PC-3 (cell line): Measurements from ENCODE around the gene FAM131A. TPM values are rescaled to one million over a fixed set of nuclear protein-coding genes. Genes with fewer than 3 reads are reported as not detected.

ENCODE experiments used
- ATAC-seq: fragments of 200-7000 bp; cut with Tn5 transposase; 2 replicates; pipeline ENCODE4 v1.9.1; 2020; ENCODE audit warnings: mild to moderate bottlenecking, moderate library complexity
- BruUV-seq: library from RNA; stranded (reverse); fragments of 400-500 nt; replicated peaks from 2 replicates; lab custom pipeline; 2021; lab: Mats Ljungman, UMichigan
- CTCF ChIA-PET: fragments of 300-600 bp; sonication (Branson Sonifier 250); formaldehyde crosslinking; loops from one replicate; lab custom pipeline; 2022; ENCODE audit warnings: antibody characterized with exemption; lab: Charles Lee
- POLR2A ChIA-PET: fragments of 300-600 bp; sonication (Branson Sonifier 250); formaldehyde crosslinking; loops from one replicate; lab custom pipeline; 2022; ENCODE audit warnings: antibody characterized with exemption; ENCODE audit not compliant: unreplicated experiment; lab: Charles Lee
- DNase-seq: peaks from one replicate; pipeline ENCODE4 v3.0.0-alpha.2; 2015
- H2AFZ ChIP-seq: fragments of 300-600 bp; sonication (generic); 2 replicates; pipeline ENCODE4 v1.6.0; 2016; ENCODE audit warnings: antibody characterized with exemption, low read length
- H3F3A ChIP-seq: fragments of 300-600 bp; sonication (generic); one replicate; pipeline ENCODE4 v1.6.0; 2017; ENCODE audit warnings: antibody characterized with exemption, low read length, control low read depth, mild to moderate bottlenecking; ENCODE audit not compliant: unreplicated experiment
- H3K27ac ChIP-seq: fragments of 300-600 bp; sonication (generic); 2 replicates; pipeline ENCODE4 v1.5.1; 2016; ENCODE audit warnings: mild to moderate bottlenecking, low read length
- H3K27me3 ChIP-seq: fragments of 300-600 bp; sonication (generic); 2 replicates; pipeline ENCODE4 v1.6.1; 2016; ENCODE audit warnings: low read length, mixed read lengths
- H3K36me3 ChIP-seq: fragments of 300-600 bp; sonication (generic); 2 replicates; pipeline ENCODE4 v1.6.1; 2016; ENCODE audit warnings: low read depth, mixed run types, low read length, mixed read lengths
- H3K4me1 ChIP-seq: fragments of 300-600 bp; sonication (generic); 2 replicates; pipeline ENCODE4 v1.5.1; 2016; ENCODE audit warnings: low read length; ENCODE audit not compliant: insufficient read depth
- H3K4me2 ChIP-seq: fragments of 300-600 bp; sonication (generic); 2 replicates; pipeline ENCODE4 v1.6.0; 2016; ENCODE audit warnings: low read length
- H3K4me3 ChIP-seq: fragments of 300-600 bp; sonication (generic); 2 replicates; pipeline ENCODE4 v1.5.1; 2016; ENCODE audit warnings: mild to moderate bottlenecking, low read length, mixed read lengths
- H3K79me2 ChIP-seq: fragments of 300-600 bp; sonication (generic); 2 replicates; pipeline ENCODE4 v1.6.1; 2017; ENCODE audit warnings: low read length, mixed read lengths
- H3K9ac ChIP-seq: fragments of 300-600 bp; sonication (generic); 2 replicates; pipeline ENCODE4 v1.6.0; 2016; ENCODE audit warnings: mild to moderate bottlenecking, low read length
- H3K9me2 ChIP-seq: fragments of 300-600 bp; sonication (generic); replicated peaks from 2 replicates; pipeline ENCODE4 v1.6.1; 2016; ENCODE audit warnings: mixed run types, low read length, mixed read lengths
- H3K9me3 ChIP-seq: fragments of 300-600 bp; sonication (generic); 2 replicates; pipeline ENCODE4 v1.6.1; 2016; ENCODE audit warnings: low read length, mixed read lengths
- H4K20me1 ChIP-seq: fragments of 300-600 bp; sonication (generic); 2 replicates; pipeline ENCODE4 v1.6.1; 2016; ENCODE audit warnings: low read length, mixed read lengths
- EZH2 ChIP-seq: fragments of 300-600 bp; sonication (generic); IDR thresholded peaks from one replicate; pipeline ENCODE4 v1.6.1; 2017; ENCODE audit warnings: antibody characterized with exemption, mild to moderate bottlenecking, low read length; ENCODE audit not compliant: unreplicated experiment
- EZH2phosphoT487 ChIP-seq: fragments of 300-600 bp; sonication (generic); IDR thresholded peaks from 2 replicates; pipeline ENCODE4 v1.6.1; 2018; ENCODE audit warnings: mild to moderate bottlenecking, antibody characterized with exemption, low read length, borderline replicate concordance
- intact Hi-C: fragments of 100-400 bp; cut with micrococcal nuclease; formaldehyde crosslinking; loops from 2 replicates; pipeline ENCODE4 v1.9.0; 2023
- total RNA-seq: library from RNA; depleted of rRNA; stranded (reverse); fragments of >200 nt; gene quantifications from 2 replicates; pipeline ENCODE4 v1.2.3, GENCODE V29; 2014
- TF ChIP-seq, protein P1 (sequence below): fragments of 300-600 bp; sonication (generic); conservative IDR thresholded peaks from 2 replicates; pipeline ENCODE4 v1.5.1; 2017; ENCODE audit warnings: antibody characterized with exemption, low read depth, mild to moderate bottlenecking, low read length

FAM131A gene
- total RNA-seq, 1 experiment from 2014 or later, result 21.9 TPM

DNA sequence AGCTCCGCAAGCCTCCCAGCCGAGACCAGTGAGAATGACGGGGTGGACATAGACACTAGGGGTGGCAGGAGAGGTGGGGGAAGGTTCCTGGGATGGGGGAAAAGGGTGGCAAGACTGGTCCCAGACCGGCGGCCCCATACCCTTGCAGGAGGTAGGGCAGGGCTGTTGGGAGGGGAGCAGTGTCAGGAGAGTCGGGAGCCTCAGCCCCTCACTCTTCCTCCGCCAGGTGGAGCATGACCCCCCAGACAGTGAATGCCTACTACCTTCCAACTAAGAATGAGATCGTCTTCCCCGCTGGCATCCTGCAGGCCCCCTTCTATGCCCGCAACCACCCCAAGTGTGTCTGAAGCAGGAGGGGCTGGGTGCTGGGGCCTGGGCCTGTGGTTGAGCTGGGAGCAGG is 47.1 kb upstream of the FAM131A start:
- Histone ChIP-seq H3K79me2 (no peaks in the 10 kb centered on the region), H3K9me2 (no peaks in the 10 kb centered on the region), H3K4me2 (no peak overlapping the region), H2AFZ (no peak overlapping the region), H3K36me3 (no peaks in the 10 kb centered on the region), H3K4me3 (no peak overlapping the region), H3K9me3 (no peaks in the 10 kb centered on the region), H4K20me1 (no peaks in the 10 kb centered on the region), H3K27ac (no peak overlapping the region), H3F3A (no peaks in the 10 kb centered on the region), H3K27me3 (no peaks in the 10 kb centered on the region), H3K4me1 (no peaks in the 10 kb centered on the region), H3K9ac (no peak overlapping the region)
- ChIA-PET CTCF (no interaction called here), POLR2A (no interaction called here)
- no TSS peak for BruUV-seq
- DNase-seq (no peak), ATAC-seq (no peak)
- TF ChIP-seq EZH2phosphoT487, result no peak
- TF ChIP-seq, protein P1, sequence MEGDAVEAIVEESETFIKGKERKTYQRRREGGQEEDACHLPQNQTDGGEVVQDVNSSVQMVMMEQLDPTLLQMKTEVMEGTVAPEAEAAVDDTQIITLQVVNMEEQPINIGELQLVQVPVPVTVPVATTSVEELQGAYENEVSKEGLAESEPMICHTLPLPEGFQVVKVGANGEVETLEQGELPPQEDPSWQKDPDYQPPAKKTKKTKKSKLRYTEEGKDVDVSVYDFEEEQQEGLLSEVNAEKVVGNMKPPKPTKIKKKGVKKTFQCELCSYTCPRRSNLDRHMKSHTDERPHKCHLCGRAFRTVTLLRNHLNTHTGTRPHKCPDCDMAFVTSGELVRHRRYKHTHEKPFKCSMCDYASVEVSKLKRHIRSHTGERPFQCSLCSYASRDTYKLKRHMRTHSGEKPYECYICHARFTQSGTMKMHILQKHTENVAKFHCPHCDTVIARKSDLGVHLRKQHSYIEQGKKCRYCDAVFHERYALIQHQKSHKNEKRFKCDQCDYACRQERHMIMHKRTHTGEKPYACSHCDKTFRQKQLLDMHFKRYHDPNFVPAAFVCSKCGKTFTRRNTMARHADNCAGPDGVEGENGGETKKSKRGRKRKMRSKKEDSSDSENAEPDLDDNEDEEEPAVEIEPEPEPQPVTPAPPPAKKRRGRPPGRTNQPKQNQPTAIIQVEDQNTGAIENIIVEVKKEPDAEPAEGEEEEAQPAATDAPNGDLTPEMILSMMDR, result no peak
- TF ChIP-seq EZH2, result no peak
- intact Hi-C loops, result no loop called here

DNA sequence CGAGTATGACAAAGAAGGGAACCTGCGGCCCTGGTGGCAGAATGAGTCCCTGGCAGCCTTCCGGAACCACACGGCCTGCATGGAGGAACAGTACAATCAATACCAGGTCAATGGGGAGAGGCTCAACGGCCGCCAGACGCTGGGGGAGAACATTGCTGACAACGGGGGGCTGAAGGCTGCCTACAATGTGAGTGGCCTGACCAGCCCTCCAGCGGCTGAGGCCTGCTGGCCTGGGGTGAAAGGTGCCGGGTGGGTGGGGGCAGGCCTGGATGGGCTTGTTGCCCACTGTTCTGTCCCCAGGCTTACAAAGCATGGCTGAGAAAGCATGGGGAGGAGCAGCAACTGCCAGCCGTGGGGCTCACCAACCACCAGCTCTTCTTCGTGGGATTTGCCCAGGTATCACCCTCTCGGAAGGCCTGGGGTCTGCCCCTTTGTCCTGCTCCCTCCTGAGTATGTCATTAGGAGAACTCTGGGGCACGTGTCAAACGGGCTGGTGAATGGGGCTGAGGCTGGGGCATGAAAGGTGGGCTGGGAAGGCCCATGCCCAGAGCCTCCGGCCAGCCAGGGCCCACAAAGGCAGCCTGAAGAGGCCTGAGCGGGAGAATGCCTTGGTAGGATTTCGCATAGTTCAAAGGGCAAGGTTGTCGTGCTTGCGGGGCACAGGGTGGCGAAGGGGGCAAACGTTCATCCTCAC is 46.2 kb upstream of the FAM131A start:
- H3K9ac ChIP-seq, result no peak overlapping the region
- intact Hi-C loops, result no loop called here
- POLR2A ChIA-PET, result no interaction called here

More for the DNA sequence above, 46.2 kb upstream of the FAM131A start:
- Histone ChIP-seq H3K79me2 (no peaks in the 10 kb centered on the region), H3K9me2 (no peaks in the 10 kb centered on the region), H3K36me3 (no peaks in the 10 kb centered on the region), H3K4me2 (no peak overlapping the region), H3K27ac (no peak overlapping the region), H3K27me3 (no peaks in the 10 kb centered on the region), H3K4me3 (no peak overlapping the region), H3F3A (no peaks in the 10 kb centered on the region), H3K4me1 (no peaks in the 10 kb centered on the region), H3K9me3 (no peaks in the 10 kb centered on the region), H4K20me1 (no peaks in the 10 kb centered on the region), H2AFZ (no peak overlapping the region)
- TF ChIP-seq EZH2, result no peak
- TF ChIP-seq, protein P1, result no peak
- no peak for TF ChIP-seq EZH2phosphoT487
- no TSS peak for BruUV-seq
- CTCF ChIA-PET, result no interaction called here
- ATAC-seq (no peak), DNase-seq (no peak)
